H1 (cell line): Measurements from ENCODE around the gene DES. TPM values are rescaled to one million over a fixed set of nuclear protein-coding genes. Genes with fewer than 3 reads are reported as not detected.

ENCODE experiments used
- CTCF ChIA-PET: fragments of 300-600 bp; sonication (Branson Sonifier 250); formaldehyde crosslinking; loops from one replicate; lab custom pipeline; 2021; ENCODE audit not compliant: partially characterized antibody; lab: Charles Lee
- POLR2A ChIA-PET: fragments of 300-600 bp; sonication (Branson Sonifier 250); formaldehyde crosslinking; loops from one replicate; lab custom pipeline; 2021; ENCODE audit warnings: inconsistent platforms; ENCODE audit not compliant: partially characterized antibody; lab: Charles Lee
- DNase-seq, 2 experiments: peaks; one replicate each; pipeline versions ENCODE4 v3.0.0 to v3.0.0-alpha.2; 2010 to 2022; ENCODE audit warnings: low spot score in 2 of 2, low read depth in 1 of 2, mixed read lengths in 1 of 2
- FAIRE-seq: peaks from 2 replicates; lab custom pipeline; 2011; peaks lifted over from hg19 to GRCh38; lab: Jason Lieb, UNC
- H2AFZ ChIP-seq: 2 replicates; pipeline ENCODE4 v1.8.1; 2012; ENCODE audit warnings: low read length, inconsistent platforms
- H2AK5ac ChIP-seq: 2 replicates; pipeline ENCODE4 v1.6.1; 2013; ENCODE audit warnings: low read depth, low read length
- H2BK120ac ChIP-seq: replicated peaks from 2 replicates; pipeline ENCODE3; 2013; ENCODE audit warnings: low read depth, low read length, inconsistent platforms
- H2BK12ac ChIP-seq: 2 replicates; pipeline ENCODE4 v1.6.1; 2013; ENCODE audit warnings: low read depth, low read length
- H2BK15ac ChIP-seq: 2 replicates; pipeline ENCODE4 v1.6.1; 2013; ENCODE audit warnings: low read length
- H2BK20ac ChIP-seq: 2 replicates; pipeline ENCODE4 v1.6.1; 2013; ENCODE audit warnings: low read length
- H2BK5ac ChIP-seq: 2 replicates; pipeline ENCODE4 v1.6.1; 2013; ENCODE audit warnings: low read depth, low read length
- H3K14ac ChIP-seq: 2 replicates; pipeline ENCODE4 v1.6.1; 2013; ENCODE audit warnings: inconsistent platforms; ENCODE audit not compliant: insufficient read length
- H3K18ac ChIP-seq: 2 replicates; pipeline ENCODE4 v1.6.1; 2013; ENCODE audit warnings: low read length; ENCODE audit errors: extremely low read depth
- H3K23ac ChIP-seq: 2 replicates; pipeline ENCODE4 v1.6.1; 2013; ENCODE audit warnings: inconsistent platforms; ENCODE audit not compliant: insufficient read length
- H3K23me2 ChIP-seq: 2 replicates; pipeline ENCODE4 v1.6.1; 2013; ENCODE audit warnings: low read depth, low read length
- H3K27ac ChIP-seq: 2 replicates; pipeline ENCODE4 v1.6.1; 2011; ENCODE audit warnings: low read depth, low read length, inconsistent platforms
- H3K27me3 ChIP-seq, 4 experiments: replicated peaks in 1 of 4; 1 replicate in 1 of 4; 2 replicates in 3 of 4; pipeline versions ENCODE4 v1.6.1 to v1.8.1; 2011 to 2013; ENCODE audit warnings: low read length in 3 of 4, mild to moderate bottlenecking in 3 of 4, inconsistent platforms in 2 of 4, mixed read lengths in 2 of 4, moderate library complexity in 1 of 4; ENCODE audit not compliant: control insufficient read depth in 3 of 4, insufficient read depth in 3 of 4; ENCODE audit errors: extremely low read depth in 1 of 4
- H3K36me3 ChIP-seq, 4 experiments: 2 replicates each; pipeline versions ENCODE4 v1.6.1 to v1.8.1; 2011 to 2013; ENCODE audit warnings: mild to moderate bottlenecking in 4 of 4, low read length in 3 of 4, moderate library complexity in 2 of 4, control low read depth in 1 of 4, inconsistent platforms in 1 of 4; ENCODE audit not compliant: insufficient read depth in 4 of 4, control insufficient read depth in 2 of 4
- H3K4ac ChIP-seq: replicated peaks from 2 replicates; pipeline ENCODE3; 2013; ENCODE audit warnings: low read length, low read depth, mixed read lengths, inconsistent platforms; ENCODE audit not compliant: insufficient read length
- H3K4me1 ChIP-seq, 4 experiments: replicated peaks in 1 of 4; 1 replicate in 1 of 4; 2 replicates in 3 of 4; pipeline versions ENCODE4 v1.6.1 to v1.8.1; 2011 to 2013; ENCODE audit warnings: low read length in 3 of 4, inconsistent platforms in 2 of 4, mixed read lengths in 1 of 4; ENCODE audit not compliant: insufficient read depth in 4 of 4, control insufficient read depth in 3 of 4
- H3K4me2 ChIP-seq, 2 experiments: 2 replicates each; pipeline versions ENCODE4 v1.6.1 to v1.8.1; 2011 to 2013; ENCODE audit warnings: low read depth in 2 of 2, low read length in 2 of 2, control low read depth in 1 of 2, inconsistent platforms in 1 of 2, mild to moderate bottlenecking in 1 of 2; ENCODE audit not compliant: insufficient read depth in 1 of 2
- H3K4me3 ChIP-seq, 4 experiments: fragments of 200-600, 300-600 bp in 1 of 4; sonication (generic), shearing (Covaris generic), sonication (Bioruptor Twin) in 1 of 4; 2 replicates each; pipeline versions ENCODE4 v1.5.1 to v1.8.1; 2011 to 2016; ENCODE audit warnings: low read length in 4 of 4, low read depth in 3 of 4, control low read depth in 2 of 4, inconsistent platforms in 2 of 4, mild to moderate bottlenecking in 2 of 4, mixed read lengths in 1 of 4, moderate library complexity in 1 of 4; ENCODE audit not compliant: insufficient read depth in 2 of 4; ENCODE audit errors: extremely low read depth in 1 of 4
- H3K56ac ChIP-seq: replicated peaks from 2 replicates; pipeline ENCODE3; 2013; ENCODE audit warnings: low read depth, mild to moderate bottlenecking, mixed read lengths, low read length, inconsistent platforms; ENCODE audit not compliant: insufficient read length
- H3K79me1 ChIP-seq: 2 replicates; pipeline ENCODE4 v1.6.1; 2013; ENCODE audit warnings: low read depth, low read length, control low read depth
- H3K79me2 ChIP-seq, 2 experiments: 2 replicates each; pipeline versions ENCODE4 v1.6.1 to v1.8.1; 2012 to 2013; ENCODE audit warnings: low read length in 2 of 2, mild to moderate bottlenecking in 2 of 2, inconsistent platforms in 1 of 2; ENCODE audit not compliant: insufficient read depth in 2 of 2, control insufficient read depth in 1 of 2
- H3K9ac ChIP-seq, 4 experiments: replicated peaks in 1 of 4; 1 replicate in 1 of 4; 2 replicates in 3 of 4; pipeline versions ENCODE4 v1.6.1 to v1.8.1; 2011 to 2013; ENCODE audit warnings: low read depth in 3 of 4, low read length in 3 of 4, control low read depth in 2 of 4, mild to moderate bottlenecking in 2 of 4, moderate library complexity in 2 of 4, inconsistent platforms in 1 of 4; ENCODE audit errors: extremely low read depth in 1 of 4
- H3K9me3 ChIP-seq, 2 experiments: 2 replicates each; pipeline versions ENCODE4 v1.6.1 to v1.8.1; 2012 to 2013; ENCODE audit warnings: mild to moderate bottlenecking in 2 of 2, moderate library complexity in 2 of 2, control low read depth in 1 of 2, inconsistent platforms in 1 of 2, low read depth in 1 of 2, low read length in 1 of 2, mixed read lengths in 1 of 2; ENCODE audit not compliant: insufficient read depth in 2 of 2
- H4K20me1 ChIP-seq, 2 experiments: replicated peaks in 1 of 2; 2 replicates each; pipeline versions ENCODE3 to v1.8.1; 2011 to 2013; ENCODE audit warnings: inconsistent platforms in 2 of 2, low read length in 2 of 2, mild to moderate bottlenecking in 1 of 2; ENCODE audit not compliant: insufficient read depth in 2 of 2, control insufficient read depth in 1 of 2
- H4K5ac ChIP-seq: 2 replicates; pipeline ENCODE4 v1.6.1; 2013; ENCODE audit warnings: low read length, low read depth, mixed read lengths, inconsistent platforms; ENCODE audit not compliant: insufficient read length
- H4K8ac ChIP-seq: 2 replicates; pipeline ENCODE4 v1.8.0; 2013; ENCODE audit warnings: mild to moderate bottlenecking, moderate library complexity, low read length, inconsistent platforms; ENCODE audit not compliant: insufficient read depth; ENCODE audit errors: extremely low read depth
- H4K91ac ChIP-seq: replicated peaks from 2 replicates; pipeline ENCODE3; 2013; ENCODE audit warnings: low read length, mixed read lengths, inconsistent platforms; ENCODE audit not compliant: insufficient read length
- BACH1 ChIP-seq: IDR thresholded peaks from 2 replicates; pipeline ENCODE4 v1.6.1; 2012; ENCODE audit warnings: low read length, improper control_type of control experiment
- CHD1 ChIP-seq: IDR thresholded peaks from 2 replicates; pipeline ENCODE4 v1.6.1; 2012; ENCODE audit warnings: low read depth, low read length, improper control_type of control experiment
- HDAC6 ChIP-seq: IDR thresholded peaks from one replicate; pipeline ENCODE4 v1.7.1; 2012; ENCODE audit warnings: low read depth, mild to moderate bottlenecking, inconsistent platforms, low read length, moderate library complexity
- KDM4A ChIP-seq: IDR thresholded peaks from one replicate; pipeline ENCODE4 v1.7.1; 2012; ENCODE audit warnings: low read depth, mild to moderate bottlenecking, moderate library complexity, low read length, inconsistent platforms; ENCODE audit not compliant: severe bottlenecking
- NANOG ChIP-seq: IDR thresholded peaks from 2 replicates; pipeline ENCODE4 v1.6.1; 2011; ENCODE audit warnings: low read length, low read depth, mild to moderate bottlenecking, inconsistent platforms; ENCODE audit not compliant: insufficient read depth, poor library complexity, severe bottlenecking
- POLR2A ChIP-seq, 2 experiments: IDR thresholded peaks; 1 replicate in 1 of 2; 2 replicates in 1 of 2; pipeline ENCODE4 v1.6.1; 2011; ENCODE audit warnings: low read depth in 2 of 2, low read length in 2 of 2, mild to moderate bottlenecking in 2 of 2; ENCODE audit errors: control extremely low read depth in 1 of 2
- POU5F1 ChIP-seq: IDR thresholded peaks from 2 replicates; pipeline ENCODE4 v1.6.1; 2011; ENCODE audit warnings: low read depth, mild to moderate bottlenecking, low read length, moderate library complexity
- RBBP5 ChIP-seq: IDR thresholded peaks from 2 replicates; pipeline ENCODE4 v1.7.1; 2012; ENCODE audit warnings: low read depth, mild to moderate bottlenecking, inconsistent platforms, low read length, moderate library complexity, borderline replicate concordance
- SIX5 ChIP-seq: IDR thresholded peaks from 2 replicates; pipeline ENCODE4 v1.6.1; 2011; ENCODE audit warnings: mild to moderate bottlenecking, low read depth, low read length
- SRF ChIP-seq: IDR thresholded peaks from 2 replicates; pipeline ENCODE4 v1.6.1; 2011; ENCODE audit warnings: mild to moderate bottlenecking, low read depth, low read length, moderate library complexity
- TAF1 ChIP-seq: IDR thresholded peaks from 2 replicates; pipeline ENCODE4 v1.6.1; 2011; ENCODE audit warnings: mild to moderate bottlenecking, low read depth, low read length
- TAF7 ChIP-seq: optimal IDR thresholded peaks from 2 replicates; pipeline ENCODE3; 2011; ENCODE audit warnings: low read depth, mild to moderate bottlenecking, inconsistent platforms, low read length, moderate library complexity, borderline replicate concordance
- TEAD4 ChIP-seq: IDR thresholded peaks from 2 replicates; pipeline ENCODE4 v1.6.1; 2012; ENCODE audit warnings: low read depth, low read length, inconsistent platforms, mixed read lengths
- WGBS, 2 experiments: shearing (Covaris generic) in 1 of 2; methylation state at CpG; one replicate each; pipeline versions ENCODE4 v1.1.6 to v1.1.7; 2013 to 2015; ENCODE audit warnings: low lambda C conversion rate in 2 of 2, mixed read lengths in 2 of 2, inconsistent platforms in 1 of 2, low coverage in 1 of 2, missing lambda C conversion rate in 1 of 2; ENCODE audit not compliant: insufficient replicate concordance in 2 of 2, insufficient coverage in 1 of 2, insufficient read length in 1 of 2; ENCODE audit errors: extremely low coverage in 1 of 2, missing lambda C conversion rate in 1 of 2; 5-methylcytosine and 5-hydroxymethylcytosine counted together
- polyA plus RNA-seq, 7 experiments: library from polyadenylated mRNA; depleted of rRNA in 3 of 7; stranded (reverse) in 5 of 7; unstranded in 2 of 7; fragments of >200 nt in 5 of 7; fragments of 200-250 nt in 2 of 7; gene quantifications; 1 replicate in 5 of 7; 2 replicates in 1 of 7; 4 replicates in 1 of 7; pipeline versions ENCODE4 v1.2.1 to v1.2.3, GENCODE V29; 2011 to 2013; ENCODE audit warnings: missing spikeins in 2 of 7, mixed read lengths in 2 of 7
- total RNA-seq: library from RNA; stranded (reverse); fragmentation: NEBNext Ultra II Directional; extraction: Animal tissue kit (Norgen Biotek cat#: 25700); gene quantifications from 2 replicates; pipeline ENCODE4 v1.2.1, GENCODE V29; 2021
- TF ChIP-seq, protein P1 (sequence below): IDR thresholded peaks from 2 replicates; pipeline ENCODE4 v1.6.1; 2011; ENCODE audit warnings: low read length, improper control_type of control experiment

DES gene
- total and polyA plus RNA-seq, 2 of the 8 experiments (the other 6 are each of a cell fraction or from before 2014, with no cell fraction given): 1.8 to 4.3 TPM

DNA sequence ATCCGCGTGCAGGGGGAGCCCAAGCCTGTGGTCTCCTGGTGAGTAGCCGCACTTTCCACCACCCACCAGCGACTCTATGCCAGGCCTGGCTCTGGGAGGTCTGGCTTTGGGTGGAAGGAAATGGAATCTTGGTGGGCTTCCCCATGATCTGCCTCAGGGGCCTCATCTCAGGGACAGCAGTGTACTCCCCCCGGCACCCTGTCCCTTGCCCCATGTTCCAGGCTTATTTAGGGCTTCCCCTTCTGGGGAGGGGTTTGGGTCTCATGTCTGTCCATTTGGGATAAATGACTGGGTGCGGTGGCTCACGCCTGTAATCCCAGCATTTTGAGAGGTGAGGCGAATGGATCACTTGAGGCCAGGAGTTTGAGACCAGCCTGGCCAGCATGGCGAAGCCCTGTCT is 44.2 kb downstream of the DES start:
- Histone ChIP-seq H3K4me3 (no peak overlapping the region), H3K9me3 (no peaks in the 10 kb centered on the region), H2BK5ac (no peak overlapping the region), H3K36me3 (peaks cover 0 to 6% (median under 1%) of the 10 kb centered on the region in 4 experiments; a peak in 1 of 8 replicates), H3K27me3 (no peaks in the 10 kb centered on the region; a peak in 1 of 7 replicates), H3K23me2 (peaks cover 3% of the 10 kb centered on the region; the same call in 1 of the 2 replicates), H3K23ac (no peak overlapping the region), H2BK120ac (no peak overlapping the region), H3K4ac (no peak overlapping the region), H3K14ac (no peak overlapping the region), H2BK15ac (no peak overlapping the region), H2BK20ac (no peak overlapping the region), H3K79me1 (no peaks in the 10 kb centered on the region), H3K4me1 (peaks cover 9 to 23% (median 21%) of the 10 kb centered on the region in 4 experiments), H4K20me1 (peaks cover 0 to 9% of the 10 kb centered on the region in 2 experiments), H2AFZ (no peak overlapping the region), H2BK12ac (no peak overlapping the region), H3K9ac (no peak overlapping the region), H2AK5ac (no peak overlapping the region), H3K18ac (no peak overlapping the region), H3K56ac (no peak overlapping the region), H3K4me2 (no peak overlapping the region), H4K91ac (no peak overlapping the region), H3K27ac (no peak overlapping the region), H3K79me2 (no peaks in the 10 kb centered on the region), H4K5ac (no peak overlapping the region), H4K8ac (no peak overlapping the region)
- CTCF ChIA-PET: interaction anchor here (5.5 to 113.1 kb wide), 3 partner anchors 4 to 59 kb away, joined by 49 to 7248 read pairs (median 7248); partner anchors contain the start of genes ASIC4, CHPF, DES and GMPPA
- WGBS, 2 experiments: 85% methylated on average over 9 of the region's 9 CpGs; no CpG with 5 or more reads in 1 of the 2 experiments
- DNase-seq: no peak
- POLR2A ChIA-PET: interaction anchor here (1.2 to 2.1 kb wide), 4 partner anchors 9 to 27 kb away, joined by 3 to 11 read pairs (median 4); partner anchors contain the start of gene SPEG
- no peak for FAIRE-seq
- TF ChIP-seq TAF1 (no peak), KDM4A (no peak), POLR2A (IDR thresholded peaks at IDR 0.05; ENCODE audit: control extremely low read depth in 1 of 2, low read depth in 2 of 2, low read length in 2 of 2) (no peak), BACH1 (no peak), TAF7 (no peak), RBBP5 (no peak), POU5F1 (no peak), CHD1 (no peak), HDAC6 (no peak), NANOG (no peak), TEAD4 (no peak), SRF (no peak), SIX5 (no peak)
- TF ChIP-seq, protein P1, sequence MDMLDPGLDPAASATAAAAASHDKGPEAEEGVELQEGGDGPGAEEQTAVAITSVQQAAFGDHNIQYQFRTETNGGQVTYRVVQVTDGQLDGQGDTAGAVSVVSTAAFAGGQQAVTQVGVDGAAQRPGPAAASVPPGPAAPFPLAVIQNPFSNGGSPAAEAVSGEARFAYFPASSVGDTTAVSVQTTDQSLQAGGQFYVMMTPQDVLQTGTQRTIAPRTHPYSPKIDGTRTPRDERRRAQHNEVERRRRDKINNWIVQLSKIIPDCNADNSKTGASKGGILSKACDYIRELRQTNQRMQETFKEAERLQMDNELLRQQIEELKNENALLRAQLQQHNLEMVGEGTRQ: no peak
